ENCODE data around the gene MACROD2.

GRCh38 chr20:15158533-15158932 is 1163.2 kb downstream of the MACROD2 start:
- TF ChIP-seq, protein P1, sequence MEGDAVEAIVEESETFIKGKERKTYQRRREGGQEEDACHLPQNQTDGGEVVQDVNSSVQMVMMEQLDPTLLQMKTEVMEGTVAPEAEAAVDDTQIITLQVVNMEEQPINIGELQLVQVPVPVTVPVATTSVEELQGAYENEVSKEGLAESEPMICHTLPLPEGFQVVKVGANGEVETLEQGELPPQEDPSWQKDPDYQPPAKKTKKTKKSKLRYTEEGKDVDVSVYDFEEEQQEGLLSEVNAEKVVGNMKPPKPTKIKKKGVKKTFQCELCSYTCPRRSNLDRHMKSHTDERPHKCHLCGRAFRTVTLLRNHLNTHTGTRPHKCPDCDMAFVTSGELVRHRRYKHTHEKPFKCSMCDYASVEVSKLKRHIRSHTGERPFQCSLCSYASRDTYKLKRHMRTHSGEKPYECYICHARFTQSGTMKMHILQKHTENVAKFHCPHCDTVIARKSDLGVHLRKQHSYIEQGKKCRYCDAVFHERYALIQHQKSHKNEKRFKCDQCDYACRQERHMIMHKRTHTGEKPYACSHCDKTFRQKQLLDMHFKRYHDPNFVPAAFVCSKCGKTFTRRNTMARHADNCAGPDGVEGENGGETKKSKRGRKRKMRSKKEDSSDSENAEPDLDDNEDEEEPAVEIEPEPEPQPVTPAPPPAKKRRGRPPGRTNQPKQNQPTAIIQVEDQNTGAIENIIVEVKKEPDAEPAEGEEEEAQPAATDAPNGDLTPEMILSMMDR (IDR thresholded peaks at IDR 0.05; ENCODE audit: poor library complexity, severe bottlenecking): no peak
- TF ChIP-seq TAF1 (IDR thresholded peaks at IDR 0.05; ENCODE audit: low read depth): no peak
- TF ChIP-seq POLR2AphosphoS5 (IDR thresholded peaks at IDR 0.05): peak; percentile 68
- TF ChIP-seq EZH2 (IDR thresholded peaks at IDR 0.05; ENCODE audit: borderline replicate concordance, insufficient read depth, low read length, poor library complexity, severe bottlenecking): no peak
- TF ChIP-seq, protein P2, sequence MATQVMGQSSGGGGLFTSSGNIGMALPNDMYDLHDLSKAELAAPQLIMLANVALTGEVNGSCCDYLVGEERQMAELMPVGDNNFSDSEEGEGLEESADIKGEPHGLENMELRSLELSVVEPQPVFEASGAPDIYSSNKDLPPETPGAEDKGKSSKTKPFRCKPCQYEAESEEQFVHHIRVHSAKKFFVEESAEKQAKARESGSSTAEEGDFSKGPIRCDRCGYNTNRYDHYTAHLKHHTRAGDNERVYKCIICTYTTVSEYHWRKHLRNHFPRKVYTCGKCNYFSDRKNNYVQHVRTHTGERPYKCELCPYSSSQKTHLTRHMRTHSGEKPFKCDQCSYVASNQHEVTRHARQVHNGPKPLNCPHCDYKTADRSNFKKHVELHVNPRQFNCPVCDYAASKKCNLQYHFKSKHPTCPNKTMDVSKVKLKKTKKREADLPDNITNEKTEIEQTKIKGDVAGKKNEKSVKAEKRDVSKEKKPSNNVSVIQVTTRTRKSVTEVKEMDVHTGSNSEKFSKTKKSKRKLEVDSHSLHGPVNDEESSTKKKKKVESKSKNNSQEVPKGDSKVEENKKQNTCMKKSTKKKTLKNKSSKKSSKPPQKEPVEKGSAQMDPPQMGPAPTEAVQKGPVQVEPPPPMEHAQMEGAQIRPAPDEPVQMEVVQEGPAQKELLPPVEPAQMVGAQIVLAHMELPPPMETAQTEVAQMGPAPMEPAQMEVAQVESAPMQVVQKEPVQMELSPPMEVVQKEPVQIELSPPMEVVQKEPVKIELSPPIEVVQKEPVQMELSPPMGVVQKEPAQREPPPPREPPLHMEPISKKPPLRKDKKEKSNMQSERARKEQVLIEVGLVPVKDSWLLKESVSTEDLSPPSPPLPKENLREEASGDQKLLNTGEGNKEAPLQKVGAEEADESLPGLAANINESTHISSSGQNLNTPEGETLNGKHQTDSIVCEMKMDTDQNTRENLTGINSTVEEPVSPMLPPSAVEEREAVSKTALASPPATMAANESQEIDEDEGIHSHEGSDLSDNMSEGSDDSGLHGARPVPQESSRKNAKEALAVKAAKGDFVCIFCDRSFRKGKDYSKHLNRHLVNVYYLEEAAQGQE (IDR thresholded peaks at IDR 0.05; ENCODE audit: borderline replicate concordance): no peak
